Activated T-cell treated with anti-CD3 and anti-CD28 coated beads, Interleukin-2, amount 50 U/mL, for 4 hours (primary cell): Measurements from ENCODE around the gene PCBP3. TPM values are rescaled to one million over a fixed set of nuclear protein-coding genes. Genes with fewer than 3 reads are reported as not detected.
"Not testable (repeated sequence)": the region's sequence is repeated elsewhere in the genome, so short reads cannot be mapped to it uniquely, and the experiment has no call there.

Source experiments
- ATAC-seq, 2 donors: fragments of 200-7000 bp; cut with Tn5 transposase; one replicate each; pipeline ENCODE4 v1.10.0; 2021
- DNase-seq: peaks from one replicate; pipeline ENCODE4 v3.0.0-alpha.2; 2020
- H3K27me3 Mint-ChIP-seq: one replicate; pipeline ENCODE4 v1.8.0; 2021; ENCODE audit warnings: low read depth, mixed read lengths
- H3K36me3 Mint-ChIP-seq: one replicate; pipeline ENCODE4 v1.8.0; 2022; ENCODE audit warnings: mixed read lengths; ENCODE audit not compliant: insufficient read depth
- H3K4me1 Mint-ChIP-seq: one replicate; pipeline ENCODE4 v1.8.0; 2021; ENCODE audit warnings: low read depth, mixed read lengths
- H3K4me3 Mint-ChIP-seq: one replicate; pipeline ENCODE4 v1.8.0; 2021; ENCODE audit warnings: mild to moderate bottlenecking, moderate library complexity, mixed read lengths
- H3K9me3 Mint-ChIP-seq: one replicate; pipeline ENCODE4 v1.8.0; 2021; ENCODE audit warnings: mixed read lengths
- total RNA-seq, 3 donors: library from RNA; stranded (reverse); gene quantifications; one replicate each; pipeline ENCODE4 v1.2.1, GENCODE V29; 2021

The PCBP3 gene
- total RNA-seq, 3 donors from 2014 or later = 2.7 to 5.7 (median 4.8) TPM

- DNase-seq = no peak
- Mint-ChIP-seq H3K36me3 (peaks cover 2% of the 10 kb centered on the region), H3K4me3 (no peak overlapping the region), H3K9me3 (peaks cover 6% of the 10 kb centered on the region), H3K4me1 (no peaks in the 10 kb centered on the region), H3K27me3 (no peaks in the 10 kb centered on the region)
- no peak for ATAC-seq
These were observed 195.7 kb downstream of the PCBP3 start for GRCh38 chr21:45839274-45839673.

GRCh38 chr21:45841033-45841432 is 197.5 kb downstream of the PCBP3 start:
- DNase-seq (no peak), ATAC-seq (no peak)
- peaks cover 2% of the 10 kb centered on the region for H3K36me3 Mint-ChIP-seq
- no peaks in the 10 kb centered on the region for H3K27me3 Mint-ChIP-seq
- H3K9me3 Mint-ChIP-seq = peaks cover 6% of the 10 kb centered on the region
- no peak overlapping the region for H3K4me3 Mint-ChIP-seq
- H3K4me1 Mint-ChIP-seq = peaks cover 9% of the 10 kb centered on the region

- DNase-seq (no peak), ATAC-seq (no peak)
- peaks cover 9% of the 10 kb centered on the region for H3K4me1 Mint-ChIP-seq
- peaks cover 2% of the 10 kb centered on the region for H3K36me3 Mint-ChIP-seq
- H3K9me3 Mint-ChIP-seq = peaks cover 6% of the 10 kb centered on the region
- no peak overlapping the region for H3K4me3 Mint-ChIP-seq
- H3K27me3 Mint-ChIP-seq = no peaks in the 10 kb centered on the region
These were observed 199.9 kb downstream of the PCBP3 start for GRCh38 chr21:45843426-45843825.

- H3K9me3 Mint-ChIP-seq = peaks cover 6% of the 10 kb centered on the region
- H3K36me3 Mint-ChIP-seq = peaks cover 2% of the 10 kb centered on the region
- no peaks in the 10 kb centered on the region for H3K27me3 Mint-ChIP-seq
- H3K4me1 Mint-ChIP-seq = peaks cover 9% of the 10 kb centered on the region
- DNase-seq (no peak), ATAC-seq (no peak)
- H3K4me3 Mint-ChIP-seq = no peak overlapping the region
These were observed 200.7 kb downstream of the PCBP3 start for GRCh38 chr21:45844181-45844580.

GRCh38 chr21:45845063-45845769 is 201.7 kb downstream of the PCBP3 start:
- peaks cover 9% of the 10 kb centered on the region for H3K4me1 Mint-ChIP-seq
- no peak overlapping the region for H3K4me3 Mint-ChIP-seq
- peak in 1 of 2 donors; percentile 27 for ATAC-seq
- H3K36me3 Mint-ChIP-seq = peaks cover 2% of the 10 kb centered on the region
- no peak for DNase-seq
- peaks cover 6% of the 10 kb centered on the region for H3K9me3 Mint-ChIP-seq
- H3K27me3 Mint-ChIP-seq = no peaks in the 10 kb centered on the region

GRCh38 chr21:45845770-45846090 is 202.2 kb downstream of the PCBP3 start:
- Mint-ChIP-seq H3K36me3 (peaks cover 2% of the 10 kb centered on the region), H3K9me3 (peaks cover 6% of the 10 kb centered on the region), H3K4me3 (no peak overlapping the region), H3K4me1 (peaks cover 9% of the 10 kb centered on the region), H3K27me3 (no peaks in the 10 kb centered on the region)
- DNase-seq (no peak), ATAC-seq (no peak)

- H3K4me3 Mint-ChIP-seq = no peak overlapping the region
- H3K9me3 Mint-ChIP-seq = no peaks in the 10 kb centered on the region
- no peaks in the 10 kb centered on the region for H3K27me3 Mint-ChIP-seq
- DNase-seq (no peak), ATAC-seq (no peak)
- H3K4me1 Mint-ChIP-seq = peaks cover 9% of the 10 kb centered on the region
- no peaks in the 10 kb centered on the region for H3K36me3 Mint-ChIP-seq
These were observed 203.0 kb downstream of the PCBP3 start for GRCh38 chr21:45846373-45847160.

GRCh38 chr21:45847870-45848269 is 204.3 kb downstream of the PCBP3 start:
- Mint-ChIP-seq H3K4me3 (no peak overlapping the region), H3K4me1 (peaks cover 9% of the 10 kb centered on the region), H3K9me3 (no peaks in the 10 kb centered on the region), H3K27me3 (no peaks in the 10 kb centered on the region), H3K36me3 (no peaks in the 10 kb centered on the region)
- DNase-seq (no peak), ATAC-seq (no peak)

- peaks cover 9% of the 10 kb centered on the region for H3K4me1 Mint-ChIP-seq
- no peaks in the 10 kb centered on the region for H3K36me3 Mint-ChIP-seq
- ATAC-seq (no peak), DNase-seq (no peak)
- H3K9me3 Mint-ChIP-seq = no peaks in the 10 kb centered on the region
- H3K4me3 Mint-ChIP-seq = no peak overlapping the region
- peaks cover 3% of the 10 kb centered on the region for H3K27me3 Mint-ChIP-seq
These were observed 204.8 kb downstream of the PCBP3 start for GRCh38 chr21:45848331-45848730.

- Mint-ChIP-seq H3K27me3 (peaks cover 3% of the 10 kb centered on the region), H3K4me3 (no peak overlapping the region), H3K9me3 (no peaks in the 10 kb centered on the region), H3K36me3 (no peaks in the 10 kb centered on the region), H3K4me1 (peaks cover 9% of the 10 kb centered on the region)
- ATAC-seq (no peak), DNase-seq (no peak)
These were observed 205.3 kb downstream of the PCBP3 start for GRCh38 chr21:45848805-45849204.

GRCh38 chr21:45849651-45850050 is 206.1 kb downstream of the PCBP3 start:
- Mint-ChIP-seq H3K4me3 (no peak overlapping the region), H3K4me1 (peaks cover 9% of the 10 kb centered on the region), H3K36me3 (no peaks in the 10 kb centered on the region), H3K9me3 (no peaks in the 10 kb centered on the region), H3K27me3 (peaks cover 7% of the 10 kb centered on the region)
- DNase-seq (no peak), ATAC-seq (no peak)

GRCh38 chr21:45850181-45850580 is 206.7 kb downstream of the PCBP3 start:
- Mint-ChIP-seq H3K4me1 (peaks cover 7% of the 10 kb centered on the region), H3K27me3 (peaks cover 8% of the 10 kb centered on the region), H3K4me3 (no peak overlapping the region), H3K9me3 (no peaks in the 10 kb centered on the region), H3K36me3 (no peaks in the 10 kb centered on the region)
- DNase-seq (no peak), ATAC-seq (no peak)

GRCh38 chr21:45852386-45852785 is 208.9 kb downstream of the PCBP3 start:
- not testable (repeated sequence) for H3K4me1 Mint-ChIP-seq, H3K36me3 Mint-ChIP-seq, H3K9me3 Mint-ChIP-seq, ATAC-seq, DNase-seq, H3K4me3 Mint-ChIP-seq, H3K27me3 Mint-ChIP-seq

- ATAC-seq (no peak), DNase-seq (no peak)
- Mint-ChIP-seq H3K36me3 (no peaks in the 10 kb centered on the region), H3K9me3 (no peaks in the 10 kb centered on the region), H3K27me3 (peaks cover 8% of the 10 kb centered on the region), H3K4me1 (no peaks in the 10 kb centered on the region), H3K4me3 (no peak overlapping the region)
These were observed 209.4 kb downstream of the PCBP3 start for GRCh38 chr21:45852886-45853400.
